AG10803 (cell line): ENCODE measurements around the gene SRD5A1.

Experiments
- DNase-seq: peaks from one replicate; pipeline ENCODE4 v3.0.0; 2010; ENCODE audit warnings: low read depth
- H3K4me3 ChIP-seq: 2 replicates; pipeline ENCODE4 v1.5.1; 2011; ENCODE audit warnings: mild to moderate bottlenecking, low read length, control low read depth
- CTCF ChIP-seq: conservative IDR thresholded peaks from 2 replicates; pipeline ENCODE4 v1.5.1; 2011; ENCODE audit warnings: mild to moderate bottlenecking, low read length, control low read depth, inconsistent platforms

SRD5A1 gene

GRCh38 chr5:6718161-6718681, 85.0 kb downstream of the SRD5A1 start:
- no peak for TF ChIP-seq CTCF
- DNase-seq: no peak
- no peak overlapping the region for H3K4me3 ChIP-seq

GRCh38 chr5:6718718-6719117, 85.5 kb downstream of the SRD5A1 start:
- no peak overlapping the region for H3K4me3 ChIP-seq
- TF ChIP-seq CTCF: no peak
- DNase-seq: no peak

GRCh38 chr5:6719417-6719816, 86.2 kb downstream of the SRD5A1 start:
- TF ChIP-seq CTCF: no peak
- no peak overlapping the region for H3K4me3 ChIP-seq
- DNase-seq: no peak

GRCh38 chr5:6719896-6720560, 86.8 kb downstream of the SRD5A1 start:
- peak; percentile 33 for DNase-seq
- no peak overlapping the region for H3K4me3 ChIP-seq
- TF ChIP-seq CTCF: no peak

GRCh38 chr5:6720561-6720921, 87.3 kb downstream of the SRD5A1 start:
- H3K4me3 ChIP-seq: no peak overlapping the region
- no peak for DNase-seq

GRCh38 chr5:6721442-6721841, 88.2 kb downstream of the SRD5A1 start:
- peak overlapping the region; percentile 54 for H3K4me3 ChIP-seq
- no peak for DNase-seq
- TF ChIP-seq CTCF: no peak

More at GRCh38 chr5:6720561-6720921, 87.3 kb downstream of the SRD5A1 start:
- TF ChIP-seq CTCF: no peak

- peak; percentile 17 for DNase-seq
- TF ChIP-seq CTCF: no peak
- peak overlapping the region; percentile 54 for H3K4me3 ChIP-seq
These were observed 88.8 kb downstream of the SRD5A1 start for GRCh38 chr5:6722015-6722414.
